ENCODE measurements around the gene MSANTD1.

Gene MSANTD1

DNA sequence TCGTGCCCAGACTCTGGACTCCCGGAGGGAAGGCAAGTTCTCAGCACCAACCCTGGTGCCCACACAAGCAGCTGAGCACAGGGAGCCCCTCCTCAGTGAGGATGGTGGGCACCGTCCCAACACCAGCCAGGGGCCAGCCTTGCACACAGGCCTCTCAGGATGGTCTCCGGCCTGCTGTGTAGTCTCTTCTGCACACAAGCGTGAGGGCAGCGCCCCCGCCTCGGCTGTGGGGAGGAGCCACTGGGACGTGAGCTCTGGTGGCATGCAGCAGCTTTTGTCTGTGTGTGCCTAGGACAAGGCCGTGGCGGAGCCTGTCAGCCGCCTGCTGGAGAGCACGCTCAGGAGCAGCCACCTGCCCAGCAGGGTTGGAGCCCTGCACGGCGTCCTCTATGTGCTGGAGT lies 16.1 kb upstream of the MSANTD1 start:
- H3K4me3 ChIP-seq (ENCODE audit: low read depth in 1 of 2, low read length in 2 of 2): no peak overlapping the region
- H3K9ac ChIP-seq (ENCODE audit: low read depth in 1 of 2, low read length in 2 of 2): no peak overlapping the region
- peaks cover 52 to 97% of the 10 kb centered on the region in 2 donors for H3K36me3 ChIP-seq (ENCODE audit: control insufficient read depth in 1 of 2, insufficient read depth in 2 of 2, low read length in 2 of 2)
- no peaks in the 10 kb centered on the region for H3K27me3 ChIP-seq (ENCODE audit: control insufficient read depth in 1 of 2, insufficient read depth in 2 of 2, low read length in 2 of 2)
- H3K9me3 ChIP-seq (ENCODE audit: control insufficient read depth in 1 of 2, low read length in 2 of 2): no peaks in the 10 kb centered on the region
- H3K4me1 ChIP-seq (ENCODE audit: control insufficient read depth in 1 of 2, insufficient read depth in 2 of 2, low read length in 2 of 2): no peaks in the 10 kb centered on the region
- H3K27ac ChIP-seq (ENCODE audit: low read depth, low read length): no peak overlapping the region

DNA sequence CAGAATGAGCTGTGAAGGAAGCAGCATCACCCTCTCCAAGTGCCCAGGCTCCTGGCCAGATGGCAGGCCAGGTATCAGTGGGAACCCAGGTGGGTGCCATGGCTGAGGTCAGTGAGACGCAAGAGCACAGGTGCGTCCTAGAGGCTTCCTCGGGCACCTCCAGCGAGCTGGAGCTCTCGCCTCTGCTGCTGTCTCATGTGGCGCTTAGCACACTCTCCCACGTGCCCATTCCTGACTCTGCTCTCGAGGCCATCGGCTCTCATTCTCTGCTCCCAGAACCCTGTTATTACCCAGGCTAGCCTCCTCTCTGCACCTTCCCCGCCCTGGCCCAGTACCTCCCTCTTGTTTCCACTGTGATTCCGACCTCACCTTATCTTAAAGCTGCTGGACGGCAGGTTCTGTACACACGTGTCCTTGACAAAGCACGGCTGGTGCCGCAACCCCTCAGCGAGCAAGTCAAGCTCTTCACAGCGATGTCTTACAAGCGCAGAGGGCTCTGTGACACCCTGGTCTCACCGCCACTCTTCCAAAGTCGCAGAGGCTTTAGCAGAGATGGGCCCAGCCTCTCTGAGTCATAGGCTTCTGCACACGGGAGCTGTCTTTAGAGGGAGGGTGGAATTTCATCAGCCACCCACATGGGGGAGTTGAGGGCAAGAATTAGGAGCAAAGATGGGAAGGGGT lies 15.4 kb upstream of the MSANTD1 start:
- H3K9me3 ChIP-seq (ENCODE audit: control insufficient read depth in 1 of 2, low read length in 2 of 2): no peaks in the 10 kb centered on the region
- H3K27me3 ChIP-seq (ENCODE audit: control insufficient read depth in 1 of 2, insufficient read depth in 2 of 2, low read length in 2 of 2): no peaks in the 10 kb centered on the region
- H3K4me1 ChIP-seq (ENCODE audit: control insufficient read depth in 1 of 2, insufficient read depth in 2 of 2, low read length in 2 of 2): no peaks in the 10 kb centered on the region
- no peak overlapping the region for H3K27ac ChIP-seq (ENCODE audit: low read depth, low read length)
- H3K36me3 ChIP-seq (ENCODE audit: control insufficient read depth in 1 of 2, insufficient read depth in 2 of 2, low read length in 2 of 2): peaks cover 46 to 91% of the 10 kb centered on the region in 2 donors
- H3K9ac ChIP-seq (ENCODE audit: low read depth in 1 of 2, low read length in 2 of 2): no peak overlapping the region
- no peak overlapping the region for H3K4me3 ChIP-seq (ENCODE audit: low read depth in 1 of 2, low read length in 2 of 2)

DNA sequence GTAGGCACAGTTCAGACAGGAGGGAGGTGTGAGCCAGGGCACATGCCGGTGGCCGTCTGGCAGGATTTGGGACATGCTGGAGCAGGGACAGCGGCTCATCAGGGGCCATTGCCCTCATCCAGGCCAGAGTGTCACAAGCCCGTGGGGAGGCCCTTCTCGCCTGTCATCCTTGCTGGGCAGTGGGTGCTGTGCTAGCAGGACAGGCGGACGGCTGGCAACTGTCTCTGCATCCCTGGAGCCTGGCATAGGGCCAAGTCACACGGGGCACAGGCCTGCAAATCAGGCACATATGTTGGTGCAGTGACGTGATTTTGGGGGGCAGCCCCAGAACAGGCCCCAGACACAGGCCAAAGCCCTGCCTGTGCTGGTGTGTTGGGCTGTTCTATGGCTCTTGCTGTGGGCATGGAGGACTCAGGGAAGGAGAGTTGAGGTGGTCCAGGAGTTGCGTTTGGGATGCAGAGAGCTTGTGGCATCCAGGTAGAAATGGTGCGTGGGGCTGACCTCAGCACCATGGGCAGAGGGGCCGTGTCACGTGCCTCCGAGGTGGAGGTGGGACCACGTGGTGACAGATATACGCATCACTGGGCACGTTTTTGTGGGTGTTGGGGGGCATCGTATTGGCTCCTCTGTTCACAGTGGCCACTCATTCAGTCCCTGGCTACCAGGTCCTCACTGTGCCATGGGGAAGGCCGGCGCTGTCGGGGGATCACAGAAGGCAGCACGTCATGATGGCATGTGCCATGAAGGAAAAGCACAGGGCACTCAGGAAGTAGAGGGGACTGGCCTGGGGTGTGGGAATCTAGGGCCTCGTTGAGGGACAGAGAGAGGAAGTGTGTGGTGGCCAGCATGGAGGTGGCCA lies 14.6 kb upstream of the MSANTD1 start:
- no peaks in the 10 kb centered on the region for H3K27me3 ChIP-seq (ENCODE audit: control insufficient read depth in 1 of 2, insufficient read depth in 2 of 2, low read length in 2 of 2)
- no peak overlapping the region for H3K4me3 ChIP-seq (ENCODE audit: low read depth in 1 of 2, low read length in 2 of 2)
- H3K4me1 ChIP-seq (ENCODE audit: control insufficient read depth in 1 of 2, insufficient read depth in 2 of 2, low read length in 2 of 2): no peaks in the 10 kb centered on the region
- H3K9ac ChIP-seq (ENCODE audit: low read depth in 1 of 2, low read length in 2 of 2): no peak overlapping the region
- H3K27ac ChIP-seq (ENCODE audit: low read depth, low read length): no peak overlapping the region
- H3K36me3 ChIP-seq (ENCODE audit: control insufficient read depth in 1 of 2, insufficient read depth in 2 of 2, low read length in 2 of 2): peaks cover 37 to 90% of the 10 kb centered on the region in 2 donors
- H3K9me3 ChIP-seq (ENCODE audit: control insufficient read depth in 1 of 2, low read length in 2 of 2): no peaks in the 10 kb centered on the region

DNA sequence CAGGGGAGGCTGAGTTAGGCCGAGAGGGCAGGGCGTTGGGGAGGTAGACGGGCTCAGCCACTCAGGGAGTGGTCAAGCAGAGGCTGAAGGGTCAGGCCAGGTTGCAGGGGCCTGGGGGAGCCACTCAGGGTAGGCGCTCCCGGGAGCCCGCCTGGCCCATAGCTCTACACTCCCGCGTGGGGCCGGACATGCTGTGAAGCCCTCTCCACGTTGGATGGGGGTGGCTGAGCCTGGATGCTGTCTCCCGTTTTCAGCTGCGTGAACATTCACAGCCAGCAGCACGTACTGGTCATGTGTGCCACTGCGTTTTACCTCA lies 14.0 kb upstream of the MSANTD1 start:
- Histone ChIP-seq H3K27me3 (ENCODE audit: control insufficient read depth in 1 of 2, insufficient read depth in 2 of 2, low read length in 2 of 2) (no peaks in the 10 kb centered on the region), H3K4me1 (ENCODE audit: control insufficient read depth in 1 of 2, insufficient read depth in 2 of 2, low read length in 2 of 2) (no peaks in the 10 kb centered on the region), H3K27ac (ENCODE audit: low read depth, low read length) (no peak overlapping the region), H3K4me3 (ENCODE audit: low read depth in 1 of 2, low read length in 2 of 2) (no peak overlapping the region), H3K9me3 (ENCODE audit: control insufficient read depth in 1 of 2, low read length in 2 of 2) (no peaks in the 10 kb centered on the region), H3K36me3 (ENCODE audit: control insufficient read depth in 1 of 2, insufficient read depth in 2 of 2, low read length in 2 of 2) (peaks cover 32 to 90% of the 10 kb centered on the region in 2 donors), H3K9ac (ENCODE audit: low read depth in 1 of 2, low read length in 2 of 2) (no peak overlapping the region)

DNA sequence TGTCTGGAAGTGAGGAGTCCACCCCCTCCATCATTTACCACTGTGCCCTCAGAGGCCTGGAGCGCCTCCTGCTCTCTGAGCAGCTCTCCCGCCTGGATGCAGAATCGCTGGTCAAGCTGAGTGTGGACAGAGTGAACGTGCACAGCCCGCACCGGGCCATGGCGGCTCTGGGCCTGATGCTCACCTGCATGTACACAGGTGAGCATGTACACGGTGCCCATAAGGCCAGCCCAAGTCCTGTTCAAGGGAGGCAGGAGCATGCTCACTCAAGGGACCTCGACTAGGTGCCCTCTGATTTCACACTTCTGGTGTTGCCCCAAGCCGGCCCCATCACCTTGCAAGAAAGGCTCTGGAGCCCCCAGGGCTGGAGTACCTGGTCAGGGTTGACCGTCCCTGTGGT lies 13.4 kb upstream of the MSANTD1 start:
- H3K27ac ChIP-seq (ENCODE audit: low read depth, low read length): no peak overlapping the region
- no peaks in the 10 kb centered on the region for H3K4me1 ChIP-seq (ENCODE audit: control insufficient read depth in 1 of 2, insufficient read depth in 2 of 2, low read length in 2 of 2)
- no peaks in the 10 kb centered on the region for H3K27me3 ChIP-seq (ENCODE audit: control insufficient read depth in 1 of 2, insufficient read depth in 2 of 2, low read length in 2 of 2)
- H3K36me3 ChIP-seq (ENCODE audit: control insufficient read depth in 1 of 2, insufficient read depth in 2 of 2, low read length in 2 of 2): peaks cover 27 to 89% of the 10 kb centered on the region in 2 donors
- H3K9ac ChIP-seq (ENCODE audit: low read depth in 1 of 2, low read length in 2 of 2): no peak overlapping the region
- no peak overlapping the region for H3K4me3 ChIP-seq (ENCODE audit: low read depth in 1 of 2, low read length in 2 of 2)
- H3K9me3 ChIP-seq (ENCODE audit: control insufficient read depth in 1 of 2, low read length in 2 of 2): no peaks in the 10 kb centered on the region

DNA sequence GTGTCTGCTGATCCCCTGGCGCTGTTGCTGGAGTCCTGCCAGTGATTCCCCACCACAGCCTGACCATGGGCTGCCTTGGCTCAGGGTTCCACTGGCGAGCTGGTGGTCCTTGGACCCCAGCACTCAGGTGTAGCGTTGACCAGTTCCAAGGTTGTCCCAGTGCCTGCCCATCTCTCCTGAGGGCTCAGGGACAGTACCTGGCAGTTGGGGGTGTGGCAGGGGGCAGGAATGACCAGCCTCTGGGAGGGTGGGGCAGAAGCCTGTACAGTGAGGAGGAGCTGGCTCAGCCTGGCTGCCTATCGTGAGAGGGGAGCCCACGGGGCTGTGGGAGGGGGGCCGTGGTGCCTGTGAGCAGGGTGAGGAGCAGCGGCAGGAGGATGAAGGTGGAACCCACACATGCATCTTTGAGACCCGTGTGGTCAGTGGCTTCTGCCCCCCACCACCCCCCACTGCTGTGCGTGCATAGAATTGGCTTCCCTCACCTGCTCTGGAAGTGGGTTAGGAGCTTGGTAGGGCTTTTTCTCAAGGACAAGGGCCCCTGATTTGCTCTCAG lies 12.6 kb upstream of the MSANTD1 start:
- H3K27ac ChIP-seq (ENCODE audit: low read depth, low read length): no peak overlapping the region

DNA sequence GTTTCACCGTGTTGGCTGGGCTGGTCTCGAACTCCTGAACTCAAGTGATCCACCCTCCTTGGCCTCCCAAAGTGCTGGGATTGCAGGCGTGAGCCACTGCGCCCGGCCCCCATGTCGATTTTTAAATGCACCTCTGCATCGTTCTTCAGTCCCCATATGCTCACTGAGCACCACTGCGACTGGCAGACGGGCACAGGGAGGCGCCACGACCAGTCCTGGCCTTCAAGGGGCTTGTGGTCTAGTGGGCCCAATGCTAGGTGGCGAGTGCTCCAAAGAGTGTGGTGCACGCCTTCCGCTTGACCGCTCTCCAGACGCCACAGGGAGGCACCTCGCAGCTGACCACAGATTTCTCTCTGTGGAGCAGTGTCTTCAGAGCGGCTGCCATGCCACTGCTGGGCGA lies 11.7 kb upstream of the MSANTD1 start:
- Histone ChIP-seq H3K27ac (ENCODE audit: low read depth, low read length) (no peak overlapping the region), H3K36me3 (ENCODE audit: control insufficient read depth in 1 of 2, insufficient read depth in 2 of 2, low read length in 2 of 2) (peaks cover 11 to 86% of the 10 kb centered on the region in 2 donors), H3K4me3 (ENCODE audit: low read depth in 1 of 2, low read length in 2 of 2) (no peak overlapping the region), H3K4me1 (ENCODE audit: control insufficient read depth in 1 of 2, insufficient read depth in 2 of 2, low read length in 2 of 2) (no peaks in the 10 kb centered on the region), H3K27me3 (ENCODE audit: control insufficient read depth in 1 of 2, insufficient read depth in 2 of 2, low read length in 2 of 2) (no peaks in the 10 kb centered on the region), H3K9me3 (ENCODE audit: control insufficient read depth in 1 of 2, low read length in 2 of 2) (no peaks in the 10 kb centered on the region), H3K9ac (ENCODE audit: low read depth in 1 of 2, low read length in 2 of 2) (no peak overlapping the region)

More for the DNA sequence above, 12.6 kb upstream of the MSANTD1 start:
- Histone ChIP-seq H3K9me3 (ENCODE audit: control insufficient read depth in 1 of 2, low read length in 2 of 2) (no peaks in the 10 kb centered on the region), H3K27me3 (ENCODE audit: control insufficient read depth in 1 of 2, insufficient read depth in 2 of 2, low read length in 2 of 2) (no peaks in the 10 kb centered on the region), H3K9ac (ENCODE audit: low read depth in 1 of 2, low read length in 2 of 2) (no peak overlapping the region), H3K4me1 (ENCODE audit: control insufficient read depth in 1 of 2, insufficient read depth in 2 of 2, low read length in 2 of 2) (no peaks in the 10 kb centered on the region), H3K36me3 (ENCODE audit: control insufficient read depth in 1 of 2, insufficient read depth in 2 of 2, low read length in 2 of 2) (peaks cover 20 to 88% of the 10 kb centered on the region in 2 donors), H3K4me3 (ENCODE audit: low read depth in 1 of 2, low read length in 2 of 2) (no peak overlapping the region)

DNA sequence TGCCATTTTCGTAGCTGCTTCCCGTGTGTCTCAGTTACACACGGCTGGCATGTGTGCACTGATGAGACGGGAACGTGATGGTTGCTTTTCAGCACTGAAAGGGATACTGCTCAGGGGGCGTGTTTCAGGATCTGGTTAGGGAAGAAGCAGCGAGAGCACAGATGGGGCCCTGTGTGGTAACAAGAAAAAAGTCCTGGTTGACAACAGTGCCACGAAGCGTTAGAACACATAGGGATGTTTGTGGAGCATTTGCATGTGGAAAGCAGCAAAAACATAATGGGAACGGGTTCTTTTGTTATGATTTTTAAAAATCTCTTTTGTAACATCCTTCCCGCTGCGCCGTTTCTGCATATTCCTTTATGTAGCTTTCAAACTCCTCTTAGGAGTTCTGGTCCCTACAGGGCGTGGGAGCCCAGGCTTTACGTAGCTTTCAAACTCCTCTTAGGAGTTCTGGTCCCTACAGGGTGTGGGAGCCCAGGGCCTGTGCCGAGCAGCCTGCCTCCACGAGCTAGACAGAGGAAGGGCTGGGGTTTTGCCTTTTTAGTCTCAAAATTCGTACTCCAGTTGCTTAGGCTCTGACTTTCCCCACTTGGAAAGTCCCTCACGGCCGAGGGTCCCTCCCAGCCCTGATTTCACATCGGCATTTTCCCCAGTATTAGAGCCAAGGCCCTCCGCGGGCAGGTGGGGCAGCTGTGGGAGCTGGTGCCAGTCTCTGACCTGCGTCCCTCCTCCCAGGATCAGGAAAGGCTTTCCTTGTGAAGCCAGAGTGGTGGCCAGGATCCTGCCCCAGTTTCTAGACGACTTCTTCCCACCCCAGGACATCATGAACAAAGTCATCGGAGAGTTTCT lies 11.0 kb upstream of the MSANTD1 start:
- H3K27me3 ChIP-seq (ENCODE audit: control insufficient read depth in 1 of 2, insufficient read depth in 2 of 2, low read length in 2 of 2): no peaks in the 10 kb centered on the region
- no peaks in the 10 kb centered on the region for H3K9me3 ChIP-seq (ENCODE audit: control insufficient read depth in 1 of 2, low read length in 2 of 2)
- H3K4me1 ChIP-seq (ENCODE audit: control insufficient read depth in 1 of 2, insufficient read depth in 2 of 2, low read length in 2 of 2): no peaks in the 10 kb centered on the region
- H3K36me3 ChIP-seq (ENCODE audit: control insufficient read depth in 1 of 2, insufficient read depth in 2 of 2, low read length in 2 of 2): peaks cover 10 to 81% of the 10 kb centered on the region in 2 donors
- H3K9ac ChIP-seq (ENCODE audit: low read depth in 1 of 2, low read length in 2 of 2): no peak overlapping the region
- no peak overlapping the region for H3K4me3 ChIP-seq (ENCODE audit: low read depth in 1 of 2, low read length in 2 of 2)
- no peak overlapping the region for H3K27ac ChIP-seq (ENCODE audit: low read depth, low read length)

DNA sequence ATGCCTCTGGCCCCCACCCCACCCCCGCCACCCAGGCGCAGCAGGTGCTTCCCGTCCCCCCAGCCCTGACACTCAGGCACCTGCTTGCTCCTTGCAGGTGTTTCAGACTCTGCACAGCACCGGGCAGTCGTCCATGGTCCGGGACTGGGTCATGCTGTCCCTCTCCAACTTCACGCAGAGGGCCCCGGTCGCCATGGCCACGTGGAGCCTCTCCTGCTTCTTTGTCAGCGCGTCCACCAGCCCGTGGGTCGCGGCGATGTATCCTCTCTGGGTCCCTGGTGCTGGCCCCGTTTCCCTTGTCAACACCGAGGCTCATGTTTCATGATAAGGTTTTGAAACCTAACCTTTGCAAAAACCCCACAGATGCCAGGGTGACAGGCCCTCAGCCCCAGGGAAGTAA lies 10.2 kb upstream of the MSANTD1 start:
- H3K9me3 ChIP-seq (ENCODE audit: control insufficient read depth in 1 of 2, low read length in 2 of 2): no peaks in the 10 kb centered on the region
- H3K9ac ChIP-seq (ENCODE audit: low read depth in 1 of 2, low read length in 2 of 2): no peak overlapping the region
- H3K27me3 ChIP-seq (ENCODE audit: control insufficient read depth in 1 of 2, insufficient read depth in 2 of 2, low read length in 2 of 2): no peaks in the 10 kb centered on the region
- no peak overlapping the region for H3K4me3 ChIP-seq (ENCODE audit: low read depth in 1 of 2, low read length in 2 of 2)
- H3K36me3 ChIP-seq (ENCODE audit: control insufficient read depth in 1 of 2, insufficient read depth in 2 of 2, low read length in 2 of 2): peaks cover 10 to 73% of the 10 kb centered on the region in 2 donors
- H3K27ac ChIP-seq (ENCODE audit: low read depth, low read length): no peak overlapping the region
- no peaks in the 10 kb centered on the region for H3K4me1 ChIP-seq (ENCODE audit: control insufficient read depth in 1 of 2, insufficient read depth in 2 of 2, low read length in 2 of 2)
